Measurements from ENCODE around the gene SOS1. TPM values are rescaled to one million over a fixed set of nuclear protein-coding genes. Genes with fewer than 3 reads are reported as not detected.
A peak's percentile ranks its signal among the peaks of the same experiment; 100 is the strongest.

Gene SOS1
- total RNA-seq, 2 donors from 2014 or later, result 29.8 to 61.2 TPM

DNA sequence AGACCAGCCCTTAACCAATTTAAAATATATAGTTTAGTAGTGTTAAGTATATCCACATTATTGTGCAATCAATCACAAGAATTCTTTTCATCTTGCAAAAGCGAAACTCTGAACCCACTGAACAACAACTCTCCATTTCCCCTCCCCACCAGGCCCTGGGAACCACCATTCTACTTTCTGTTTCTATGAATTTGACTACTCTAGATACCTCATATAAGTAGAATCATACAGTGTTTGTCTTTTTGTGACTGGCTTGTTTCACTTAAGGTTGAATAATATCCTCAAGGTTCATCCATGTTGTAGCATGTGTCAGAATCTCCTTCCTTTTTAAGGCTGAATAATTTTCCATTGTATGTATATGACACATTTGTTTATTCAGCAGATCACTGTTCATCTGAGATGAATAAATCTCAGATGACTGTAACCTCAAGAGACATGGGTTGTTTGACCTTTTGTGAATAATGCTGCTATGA, 8.1 kb upstream of the SOS1 start:
- ATAC-seq (ENCODE audit: insufficient number of reproducible peaks, low FRiP score, low read depth), result no peak
- Histone ChIP-seq H3K27me3 (replicated peaks; ENCODE audit: insufficient read depth) (no peaks in the 10 kb centered on the region), H3K27ac (peak overlapping the region; percentile 64 to 69), H3K4me3 (no peak overlapping the region), H3K36me3 (no peaks in the 10 kb centered on the region), H3K4me1 (ENCODE audit: control insufficient read depth in 1 of 2, low read depth in 2 of 2) (peaks cover 12 to 29% of the 10 kb centered on the region in 2 donors), H3K9me3 (no peaks in the 10 kb centered on the region)
- TF ChIP-seq, protein P1, sequence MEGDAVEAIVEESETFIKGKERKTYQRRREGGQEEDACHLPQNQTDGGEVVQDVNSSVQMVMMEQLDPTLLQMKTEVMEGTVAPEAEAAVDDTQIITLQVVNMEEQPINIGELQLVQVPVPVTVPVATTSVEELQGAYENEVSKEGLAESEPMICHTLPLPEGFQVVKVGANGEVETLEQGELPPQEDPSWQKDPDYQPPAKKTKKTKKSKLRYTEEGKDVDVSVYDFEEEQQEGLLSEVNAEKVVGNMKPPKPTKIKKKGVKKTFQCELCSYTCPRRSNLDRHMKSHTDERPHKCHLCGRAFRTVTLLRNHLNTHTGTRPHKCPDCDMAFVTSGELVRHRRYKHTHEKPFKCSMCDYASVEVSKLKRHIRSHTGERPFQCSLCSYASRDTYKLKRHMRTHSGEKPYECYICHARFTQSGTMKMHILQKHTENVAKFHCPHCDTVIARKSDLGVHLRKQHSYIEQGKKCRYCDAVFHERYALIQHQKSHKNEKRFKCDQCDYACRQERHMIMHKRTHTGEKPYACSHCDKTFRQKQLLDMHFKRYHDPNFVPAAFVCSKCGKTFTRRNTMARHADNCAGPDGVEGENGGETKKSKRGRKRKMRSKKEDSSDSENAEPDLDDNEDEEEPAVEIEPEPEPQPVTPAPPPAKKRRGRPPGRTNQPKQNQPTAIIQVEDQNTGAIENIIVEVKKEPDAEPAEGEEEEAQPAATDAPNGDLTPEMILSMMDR (IDR thresholded peaks at IDR 0.05), result no peak
- no peak for DNase-seq (ENCODE audit: low spot score)

DNA sequence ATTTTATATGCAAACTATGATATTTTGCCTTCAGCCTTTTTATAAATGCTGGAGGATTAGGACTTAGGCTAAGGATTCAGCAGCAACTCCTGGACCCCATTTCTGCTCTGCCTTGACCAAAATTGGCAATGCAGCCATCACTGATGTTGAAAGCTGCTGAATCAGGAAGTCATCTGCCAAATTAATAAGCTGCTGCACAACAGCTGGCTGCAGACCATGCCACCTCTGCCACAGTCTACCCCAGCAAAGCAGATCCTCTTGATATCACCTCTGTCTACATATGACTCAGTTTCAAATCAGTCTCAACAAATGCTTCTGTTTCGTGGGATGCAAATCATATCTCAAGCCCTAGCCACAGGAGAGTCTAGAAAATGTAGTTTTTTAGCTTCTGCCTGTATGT, 7.1 kb upstream of the SOS1 start:
- peak overlapping the region; percentile 58 for H3K4me3 ChIP-seq
- ATAC-seq (ENCODE audit: insufficient number of reproducible peaks, low FRiP score, low read depth), result no peak
- no peaks in the 10 kb centered on the region for H3K9me3 ChIP-seq
- TF ChIP-seq, protein P1 (IDR thresholded peaks at IDR 0.05), result no peak
- peaks cover 15 to 38% of the 10 kb centered on the region in 2 donors for H3K4me1 ChIP-seq (ENCODE audit: control insufficient read depth in 1 of 2, low read depth in 2 of 2)
- peak overlapping the region; percentile 64 to 69 for H3K27ac ChIP-seq
- no peak for DNase-seq (ENCODE audit: low spot score)
- no peaks in the 10 kb centered on the region for H3K36me3 ChIP-seq
- no peaks in the 10 kb centered on the region for H3K27me3 ChIP-seq (replicated peaks; ENCODE audit: insufficient read depth)

DNA sequence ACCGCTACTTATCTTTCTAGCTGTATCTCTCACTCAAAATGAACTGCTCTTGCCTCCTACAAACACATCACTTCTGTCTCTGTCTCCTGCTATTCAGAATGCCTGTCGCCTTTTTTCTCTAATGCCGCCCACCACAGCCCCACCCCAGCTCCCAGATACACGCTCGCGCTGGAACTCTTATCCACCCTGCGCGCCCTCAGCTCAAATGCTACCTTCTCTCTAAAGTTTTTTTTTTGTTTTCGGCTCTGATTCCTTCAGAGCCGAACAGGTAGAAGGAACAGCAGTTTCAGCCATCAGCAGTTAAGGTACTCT, 3.9 kb upstream of the SOS1 start:
- Histone ChIP-seq H3K36me3 (no peaks in the 10 kb centered on the region), H3K4me1 (ENCODE audit: control insufficient read depth in 1 of 2, low read depth in 2 of 2) (peaks cover 22 to 47% of the 10 kb centered on the region in 2 donors), H3K27ac (peak overlapping the region; percentile 85 to 86), H3K27me3 (replicated peaks; ENCODE audit: insufficient read depth) (no peaks in the 10 kb centered on the region), H3K9me3 (no peaks in the 10 kb centered on the region), H3K4me3 (peak overlapping the region; percentile 77)
- DNase-seq (ENCODE audit: low spot score) (no peak), ATAC-seq (ENCODE audit: insufficient number of reproducible peaks, low FRiP score, low read depth) (no peak)
- TF ChIP-seq, protein P1 (IDR thresholded peaks at IDR 0.05), result no peak

DNA sequence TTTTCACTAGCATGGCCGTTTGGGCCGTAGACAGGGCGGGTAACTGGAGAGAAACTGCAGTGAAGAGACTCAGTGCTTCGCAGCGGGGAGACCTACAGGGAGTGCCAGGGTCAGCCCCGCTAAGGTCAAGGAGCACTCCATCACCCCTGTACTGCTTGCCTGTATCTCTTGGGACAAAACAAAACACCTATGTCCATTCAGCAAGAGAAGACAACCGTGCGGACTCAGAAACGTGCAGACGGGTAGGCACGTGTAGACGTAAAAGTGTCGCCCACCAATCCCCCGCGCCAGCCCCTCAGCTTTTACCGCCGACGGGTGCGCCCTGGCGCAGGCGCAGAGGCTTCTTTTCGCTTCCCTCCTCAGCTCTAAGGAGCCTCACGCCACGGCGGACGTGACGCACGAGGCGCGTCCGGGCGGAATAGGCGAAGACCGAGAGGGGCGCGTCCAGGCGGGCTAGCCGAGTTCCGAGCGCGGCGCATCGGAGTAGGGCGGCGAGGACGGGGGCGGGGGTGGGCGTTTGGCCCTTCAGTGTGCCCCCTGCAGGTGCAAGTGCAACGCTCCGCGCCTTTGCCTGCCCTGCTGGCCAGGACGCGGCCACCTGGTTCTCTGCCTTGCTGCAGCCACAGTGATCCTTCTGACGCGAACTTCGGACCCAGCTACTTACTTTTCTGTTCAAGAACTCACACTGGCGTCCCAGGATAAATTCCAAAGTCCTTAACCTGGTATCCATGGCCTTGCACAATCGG, 3.3 kb upstream of the SOS1 start:
- Histone ChIP-seq H3K27ac (peak overlapping the region; percentile 85 to 86), H3K36me3 (no peaks in the 10 kb centered on the region), H3K4me3 (peak overlapping the region; percentile 77), H3K9me3 (no peaks in the 10 kb centered on the region), H3K27me3 (replicated peaks; ENCODE audit: insufficient read depth) (no peaks in the 10 kb centered on the region), H3K4me1 (ENCODE audit: control insufficient read depth in 1 of 2, low read depth in 2 of 2) (peaks cover 22 to 50% of the 10 kb centered on the region in 2 donors)
- ATAC-seq (ENCODE audit: insufficient number of reproducible peaks, low FRiP score, low read depth) (peak; percentile 40), DNase-seq (ENCODE audit: low spot score) (peak; percentile 74)
- TF ChIP-seq, protein P1 (IDR thresholded peaks at IDR 0.05), result peak; percentile 46

DNA sequence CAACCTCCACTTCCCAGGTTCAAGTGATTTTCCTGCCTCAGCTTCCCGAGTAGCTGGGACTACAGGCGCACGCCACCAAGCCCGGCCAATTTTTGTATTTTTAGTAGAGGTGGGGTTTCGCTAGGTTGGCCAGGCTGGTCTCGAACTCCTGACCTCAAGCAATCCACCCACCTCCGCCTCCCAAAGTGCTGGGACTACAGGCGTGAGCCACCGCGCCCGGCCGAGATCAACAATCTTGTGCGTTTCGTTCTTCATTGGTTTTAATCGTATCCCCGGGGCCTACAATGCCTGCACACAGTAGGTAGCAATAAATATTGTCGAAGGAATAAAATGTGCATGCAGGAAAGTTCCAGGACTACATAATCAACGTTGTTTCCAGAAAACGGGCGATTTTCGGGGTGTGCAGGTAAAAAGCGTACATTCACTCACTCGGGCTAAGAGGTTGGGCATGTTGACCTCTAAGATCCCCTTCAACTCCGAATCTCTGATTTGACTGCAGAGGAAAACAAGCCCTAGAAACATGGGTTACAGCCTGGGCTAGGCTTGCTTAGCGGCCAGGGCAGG, 2.7 kb upstream of the SOS1 start:
- peak overlapping the region; percentile 85 to 86 for H3K27ac ChIP-seq

More for the DNA sequence above, 2.7 kb upstream of the SOS1 start:
- TF ChIP-seq, protein P1 (IDR thresholded peaks at IDR 0.05), result no peak
- H3K4me3 ChIP-seq, result peak overlapping the region; percentile 77
- no peaks in the 10 kb centered on the region for H3K9me3 ChIP-seq
- H3K4me1 ChIP-seq (ENCODE audit: control insufficient read depth in 1 of 2, low read depth in 2 of 2), result peaks cover 22 to 56% of the 10 kb centered on the region in 2 donors
- no peak for DNase-seq (ENCODE audit: low spot score)
- no peaks in the 10 kb centered on the region for H3K36me3 ChIP-seq
- H3K27me3 ChIP-seq (replicated peaks; ENCODE audit: insufficient read depth), result no peaks in the 10 kb centered on the region
- no peak for ATAC-seq (ENCODE audit: insufficient number of reproducible peaks, low FRiP score, low read depth)

Data from thoracic aorta (tissue), 2 donors.